ENCODE results near the gene CIITA.
"Not testable (repeated sequence)": the region's sequence is repeated elsewhere in the genome, so short reads cannot be mapped to it uniquely, and the experiment has no call there.

CIITA gene

DNA sequence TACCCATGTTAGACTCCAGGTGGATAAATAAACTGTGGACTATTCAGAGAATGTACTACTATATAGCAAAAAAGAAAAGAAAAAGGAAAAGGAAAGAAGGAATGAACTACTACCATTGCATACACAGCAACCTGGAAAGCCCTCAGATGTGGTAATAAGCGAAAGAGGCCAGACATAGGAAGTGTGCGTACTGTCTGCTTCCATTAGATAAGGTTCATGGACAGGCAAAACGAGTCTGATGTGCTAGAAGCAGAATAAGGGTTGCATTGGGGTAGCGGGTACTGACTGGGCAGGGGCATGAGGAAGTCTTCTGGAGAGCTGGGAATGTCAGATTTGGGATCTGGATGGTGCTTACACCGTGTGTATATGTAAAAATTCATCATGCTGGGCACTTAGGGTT, 89.1 kb downstream of the CIITA start:
- TF ChIP-seq, protein P1, sequence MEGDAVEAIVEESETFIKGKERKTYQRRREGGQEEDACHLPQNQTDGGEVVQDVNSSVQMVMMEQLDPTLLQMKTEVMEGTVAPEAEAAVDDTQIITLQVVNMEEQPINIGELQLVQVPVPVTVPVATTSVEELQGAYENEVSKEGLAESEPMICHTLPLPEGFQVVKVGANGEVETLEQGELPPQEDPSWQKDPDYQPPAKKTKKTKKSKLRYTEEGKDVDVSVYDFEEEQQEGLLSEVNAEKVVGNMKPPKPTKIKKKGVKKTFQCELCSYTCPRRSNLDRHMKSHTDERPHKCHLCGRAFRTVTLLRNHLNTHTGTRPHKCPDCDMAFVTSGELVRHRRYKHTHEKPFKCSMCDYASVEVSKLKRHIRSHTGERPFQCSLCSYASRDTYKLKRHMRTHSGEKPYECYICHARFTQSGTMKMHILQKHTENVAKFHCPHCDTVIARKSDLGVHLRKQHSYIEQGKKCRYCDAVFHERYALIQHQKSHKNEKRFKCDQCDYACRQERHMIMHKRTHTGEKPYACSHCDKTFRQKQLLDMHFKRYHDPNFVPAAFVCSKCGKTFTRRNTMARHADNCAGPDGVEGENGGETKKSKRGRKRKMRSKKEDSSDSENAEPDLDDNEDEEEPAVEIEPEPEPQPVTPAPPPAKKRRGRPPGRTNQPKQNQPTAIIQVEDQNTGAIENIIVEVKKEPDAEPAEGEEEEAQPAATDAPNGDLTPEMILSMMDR (IDR thresholded peaks at IDR 0.05) = no peak
- TF ChIP-seq ZFX (IDR thresholded peaks at IDR 0.05; ENCODE audit: borderline replicate concordance) = no peak
- no peak overlapping the region for H3K27ac ChIP-seq

DNA sequence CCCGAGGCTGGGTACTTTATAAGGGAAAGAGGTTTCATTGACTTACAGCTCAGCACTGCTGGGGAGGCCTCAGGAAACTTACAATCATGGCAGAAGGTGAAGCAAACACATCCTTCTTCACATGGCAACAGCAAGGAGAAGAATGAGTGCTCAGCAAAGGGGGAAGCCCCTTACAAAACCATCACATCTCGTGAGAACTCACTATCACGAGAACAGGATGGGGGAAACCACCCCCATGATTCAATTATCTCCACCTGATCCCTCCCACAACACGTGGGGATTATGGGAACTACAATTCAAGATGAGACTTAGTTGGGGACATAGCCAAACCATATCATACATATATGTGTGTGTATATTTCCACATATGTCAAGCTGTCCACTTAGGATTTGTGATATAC, 89.6 kb downstream of the CIITA start:
- not testable (repeated sequence) for H3K27ac ChIP-seq

DNA sequence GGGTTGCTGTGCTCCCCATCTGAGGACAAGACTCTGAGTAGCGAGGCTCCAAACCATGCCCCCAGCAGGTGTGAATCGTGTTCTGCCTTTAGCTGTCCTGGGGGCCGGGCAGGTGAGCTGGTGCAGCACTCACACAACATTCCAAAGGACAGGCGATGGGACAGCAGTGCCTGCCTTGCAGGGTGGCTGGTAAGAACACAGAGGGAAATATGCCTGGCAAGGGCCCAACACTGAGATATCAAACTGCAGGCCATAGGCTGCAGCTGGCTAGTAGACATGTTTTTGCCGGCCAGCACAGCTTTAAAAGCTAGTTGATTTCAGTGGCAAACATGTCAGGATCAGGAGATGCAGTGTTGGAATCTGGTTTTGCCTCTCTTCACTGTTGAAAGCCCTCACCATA, 91.0 kb downstream of the CIITA start:
- H3K27ac ChIP-seq = no peak overlapping the region
- TF ChIP-seq, protein P1 (IDR thresholded peaks at IDR 0.05) = no peak
- TF ChIP-seq ZFX (IDR thresholded peaks at IDR 0.05; ENCODE audit: borderline replicate concordance) = no peak

DNA sequence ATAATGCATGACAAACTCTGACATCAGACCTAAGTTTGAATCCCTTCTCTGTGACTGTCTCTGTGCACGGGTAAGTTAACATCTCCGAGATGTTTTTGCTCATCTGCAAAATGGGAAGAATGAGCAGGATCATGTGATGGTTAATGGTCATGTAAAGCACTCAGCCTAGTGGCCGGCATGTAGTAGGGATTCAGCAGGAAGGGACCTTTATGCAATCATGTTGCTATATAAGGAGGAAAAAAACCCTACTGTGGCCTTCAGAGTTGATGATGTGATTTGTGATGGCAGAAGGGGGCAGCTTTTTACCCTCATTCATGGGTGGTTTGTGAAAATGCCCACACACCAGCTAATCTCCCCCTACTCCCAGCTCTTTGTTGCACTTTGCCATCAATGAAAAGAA, 91.5 kb downstream of the CIITA start:
- no peak overlapping the region for H3K27ac ChIP-seq
- no peak for TF ChIP-seq ZFX (IDR thresholded peaks at IDR 0.05; ENCODE audit: borderline replicate concordance)
- TF ChIP-seq, protein P1 (IDR thresholded peaks at IDR 0.05) = no peak

DNA sequence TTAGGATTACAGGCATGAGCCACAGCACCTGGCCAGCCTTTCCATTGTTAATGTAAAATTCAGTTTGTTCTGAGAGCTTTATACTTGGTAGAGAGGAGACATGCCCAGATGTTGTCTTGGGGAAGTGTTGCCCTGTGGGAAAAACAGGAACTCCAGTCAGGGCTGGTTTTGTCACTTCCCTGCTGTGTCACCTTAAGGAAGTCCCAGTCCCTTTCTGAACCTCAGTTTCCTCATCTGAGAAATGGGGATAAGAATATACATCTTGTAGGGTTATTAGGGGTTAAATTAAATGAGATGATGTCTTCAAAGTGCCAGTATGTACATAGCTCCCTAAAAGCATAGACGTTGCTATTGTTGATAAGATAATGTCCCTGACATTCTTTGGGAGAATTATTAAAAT, 92.6 kb downstream of the CIITA start:
- TF ChIP-seq, protein P1 (IDR thresholded peaks at IDR 0.05) = no peak
- no peak for TF ChIP-seq ZFX (IDR thresholded peaks at IDR 0.05; ENCODE audit: borderline replicate concordance)
- no peak overlapping the region for H3K27ac ChIP-seq

DNA sequence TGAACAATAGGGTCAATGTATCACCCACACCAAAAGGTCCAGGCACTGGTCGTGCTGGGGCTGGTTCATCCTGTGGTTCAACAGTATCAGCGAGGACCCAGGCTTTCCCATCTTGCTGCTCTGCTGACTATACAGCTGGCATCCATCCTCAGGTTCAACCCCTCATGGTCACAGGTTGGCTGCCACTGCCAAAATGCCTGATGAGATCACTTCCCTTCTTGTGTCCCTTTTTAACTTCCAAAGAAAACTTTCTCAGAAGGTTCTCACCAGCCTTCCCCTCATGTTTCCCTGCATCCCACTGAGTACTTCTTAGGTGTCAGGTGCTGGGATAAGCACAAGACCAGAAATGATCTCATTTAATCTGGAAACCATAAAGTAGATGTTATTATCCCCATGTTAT, 93.1 kb downstream of the CIITA start:
- TF ChIP-seq ZFX (IDR thresholded peaks at IDR 0.05; ENCODE audit: borderline replicate concordance) = no peak
- TF ChIP-seq, protein P1 (IDR thresholded peaks at IDR 0.05) = no peak
- no peak overlapping the region for H3K27ac ChIP-seq

DNA sequence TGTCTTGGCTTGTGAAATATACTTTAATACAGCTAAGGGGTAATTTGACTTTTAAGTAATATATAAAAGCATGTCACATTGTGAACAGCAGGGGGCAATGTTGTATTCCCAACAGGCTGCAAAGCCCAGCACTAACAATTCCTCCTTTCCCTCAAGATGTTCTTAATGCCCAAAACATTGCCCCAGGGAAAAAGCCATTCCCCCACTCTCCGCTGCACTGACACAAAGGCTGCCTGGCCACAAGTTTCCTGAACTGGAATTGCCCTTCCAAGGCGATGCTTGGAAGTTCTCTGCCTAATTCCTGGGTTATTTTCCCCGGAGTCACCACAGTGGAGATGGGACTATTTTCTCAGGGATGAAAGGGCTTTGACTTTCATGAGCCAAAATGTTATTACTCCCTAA, 94.6 kb downstream of the CIITA start:
- H3K27ac ChIP-seq = no peak overlapping the region
- TF ChIP-seq, protein P1 (IDR thresholded peaks at IDR 0.05) = peak; percentile 87
- no peak for TF ChIP-seq ZFX (IDR thresholded peaks at IDR 0.05; ENCODE audit: borderline replicate concordance)

DNA sequence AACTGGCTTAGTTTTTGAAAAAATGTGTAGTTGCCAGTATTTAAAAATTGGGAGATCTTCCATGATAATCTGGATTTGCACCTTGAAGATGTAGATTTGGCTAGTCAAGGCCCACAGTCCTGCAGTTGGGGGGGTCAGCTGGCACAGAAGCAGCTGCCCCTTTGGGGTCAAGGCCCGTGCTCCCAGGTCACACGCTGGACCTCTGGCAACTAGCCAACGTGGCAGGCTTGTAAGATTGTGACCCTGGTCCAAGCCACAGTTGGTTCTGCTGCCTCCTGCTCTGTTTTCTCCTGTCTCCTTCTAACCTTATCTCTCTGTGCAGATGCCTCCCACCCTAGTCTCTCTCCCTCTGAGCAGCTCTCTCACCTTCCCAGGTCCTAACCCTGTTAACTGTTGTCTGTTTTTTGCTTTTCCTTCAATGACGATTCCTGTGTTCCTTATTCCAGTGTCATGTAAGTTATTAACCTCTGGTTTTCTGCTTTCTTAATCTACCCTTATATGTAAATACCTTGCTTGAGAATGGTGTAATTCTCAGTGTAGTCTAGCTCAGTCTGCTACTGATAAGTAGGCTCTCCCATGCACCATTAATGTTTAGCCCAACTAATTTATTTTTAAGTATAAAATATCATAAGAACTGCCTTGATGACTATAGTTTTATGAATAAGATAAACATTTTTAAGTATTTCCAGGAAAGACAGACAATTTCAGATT, 95.3 kb downstream of the CIITA start:
- no peak overlapping the region for H3K27ac ChIP-seq
- TF ChIP-seq, protein P1 (IDR thresholded peaks at IDR 0.05) = no peak
- no peak for TF ChIP-seq ZFX (IDR thresholded peaks at IDR 0.05; ENCODE audit: borderline replicate concordance)
